C4-2B (cell line): ENCODE results near the gene ETV5.

Experiments used
- CTCF ChIP-seq: fragments of 450-650 bp; conservative IDR thresholded peaks from 2 replicates; pipeline ENCODE4 v1.5.1; 2017; ENCODE audit warnings: mild to moderate bottlenecking
- ZFX ChIP-seq: fragments of 450-650 bp; IDR thresholded peaks from 2 replicates; pipeline ENCODE4 v1.6.1; 2017

DNA sequence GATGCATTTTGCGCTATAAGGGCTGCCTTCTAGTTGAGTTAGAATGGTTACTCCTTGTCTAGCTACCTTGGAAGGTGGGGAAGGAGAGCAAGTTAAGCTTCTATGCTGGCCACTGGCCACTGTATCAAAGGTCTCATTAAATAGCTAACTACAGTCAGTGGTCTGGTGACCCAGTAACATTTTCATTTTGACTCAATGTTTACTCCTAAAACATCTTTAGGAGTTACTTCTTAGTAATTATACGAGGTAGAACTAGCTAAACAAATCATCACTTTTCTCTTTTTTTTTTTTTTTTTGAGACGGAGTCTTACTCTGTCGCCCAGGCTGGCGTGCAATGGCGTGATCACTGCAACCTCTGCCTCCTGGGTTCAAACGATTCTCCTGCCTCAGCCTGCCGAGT lies 26.7 kb downstream of the ETV5 start:
- TF ChIP-seq CTCF: no peak
- TF ChIP-seq ZFX: no peak
